GM21447 (cell line): ENCODE measurements around the gene FCHSD2.
"Not testable (repeated sequence)": the region's sequence is repeated elsewhere in the genome, so short reads cannot be mapped to it uniquely, and the experiment has no call there.

Source experiments
- ATAC-seq: cut with Tn5 transposase; IDR thresholded peaks from one replicate; pipeline ENCODE4 v1.9.1; 2021; ENCODE audit not compliant: unreplicated experiment

Gene FCHSD2

GRCh38 chr11:72848846-72849466 is 293.2 kb downstream of the FCHSD2 start:
- ATAC-seq: no peak

- no peak for ATAC-seq
Observed at GRCh38 chr11:72844356-72844755, 297.8 kb downstream of the FCHSD2 start.

GRCh38 chr11:72842653-72843330 is 299.3 kb downstream of the FCHSD2 start:
- no peak for ATAC-seq

- no peak for ATAC-seq
Observed at GRCh38 chr11:72842126-72842525, 300.0 kb downstream of the FCHSD2 start.

GRCh38 chr11:72841397-72841796 is 300.7 kb downstream of the FCHSD2 start:
- no peak for ATAC-seq

GRCh38 chr11:72840780-72841179 is 301.3 kb downstream of the FCHSD2 start:
- no peak for ATAC-seq

- ATAC-seq: no peak
Observed at GRCh38 chr11:72838691-72839305, 303.3 kb downstream of the FCHSD2 start.

GRCh38 chr11:72836111-72836510 is 306.0 kb downstream of the FCHSD2 start:
- no peak for ATAC-seq

GRCh38 chr11:72834905-72835304 is 307.2 kb downstream of the FCHSD2 start:
- ATAC-seq: no peak

- ATAC-seq: no peak
Observed at GRCh38 chr11:72833811-72834493, 308.2 kb downstream of the FCHSD2 start.

GRCh38 chr11:72833083-72833733 is 308.9 kb downstream of the FCHSD2 start:
- ATAC-seq: no peak

- no peak for ATAC-seq
Observed at GRCh38 chr11:72832301-72833082, 309.6 kb downstream of the FCHSD2 start.

GRCh38 chr11:72831521-72832300 is 310.4 kb downstream of the FCHSD2 start:
- ATAC-seq: no peak

GRCh38 chr11:72829884-72830533 is 312.1 kb downstream of the FCHSD2 start:
- ATAC-seq: no peak

- ATAC-seq: no peak
Observed at GRCh38 chr11:72829178-72829577, 312.9 kb downstream of the FCHSD2 start.

- ATAC-seq: no peak
Observed at GRCh38 chr11:72828692-72829101, 313.4 kb downstream of the FCHSD2 start.

GRCh38 chr11:72828081-72828567 is 314.0 kb downstream of the FCHSD2 start:
- ATAC-seq: no peak

GRCh38 chr11:72827656-72828055 is 314.5 kb downstream of the FCHSD2 start:
- ATAC-seq: not testable (repeated sequence)

- ATAC-seq: no peak
Observed at GRCh38 chr11:72826942-72827480, 315.1 kb downstream of the FCHSD2 start.
